WTC11 (cell line): ENCODE data around the gene SLC25A11. TPM values are rescaled to one million over a fixed set of nuclear protein-coding genes. Genes with fewer than 3 reads are reported as not detected.

ENCODE experiments used
- ATF2 ChIP-seq: sonication (generic); formaldehyde crosslinking; IDR thresholded peaks from 2 replicates; pipeline ENCODE4 v1.8.1; 2022; ENCODE audit warnings: low read depth, missing genetic modification reagents, borderline replicate concordance
- IRF2 ChIP-seq: sonication (generic); formaldehyde crosslinking; IDR thresholded peaks from 2 replicates; pipeline ENCODE4 v1.8.0; 2022; ENCODE audit warnings: low read depth, missing genetic modification reagents, borderline replicate concordance
- NR3C1 ChIP-seq: sonication (generic); formaldehyde crosslinking; conservative IDR thresholded peaks from 2 replicates; pipeline ENCODE4 v1.8.1; 2023; ENCODE audit warnings: low read depth, mild to moderate bottlenecking, missing genetic modification reagents
- SMAD4 ChIP-seq: sonication (generic); formaldehyde crosslinking; IDR thresholded peaks from 2 replicates; pipeline ENCODE4 v1.8.0; 2022; ENCODE audit warnings: mild to moderate bottlenecking, missing genetic modification reagents
- ZNF425 ChIP-seq: fragments of 250-450 bp; sonication (Bioruptor Pico); conservative IDR thresholded peaks from 2 replicates; pipeline ENCODE4 v1.9.0; 2021; ENCODE audit warnings: mild to moderate bottlenecking
- microRNA-seq: library from miRNA; unstranded; fragments of <30 nt; microRNA quantifications from one replicate; pipeline ENCODE4 v1.2.0, GENCODE V29; 2022; ENCODE audit warnings: borderline number of aligned reads
- total RNA-seq: library from RNA; stranded (reverse); gene quantifications from 3 replicates; pipeline ENCODE4 v1.2.3, GENCODE V29; 2021

SLC25A11 gene
- total RNA-seq, 1 experiment from 2014 or later = 73.7 TPM

GRCh38 chr17:4887581-4887980 is 52.3 kb downstream of the SLC25A11 start (continued):
- TF ChIP-seq NR3C1 (CRISPR knock-in tag) (no peak), ZNF425 (CRISPR knock-in tag) (no peak), IRF2 (CRISPR knock-in tag) (no peak), SMAD4 (no peak), ATF2 (CRISPR knock-in tag) (no peak)

Small RNA genes within 50 kb of the gene (microRNA-seq; reads per million reads assigned to microRNA genes)
- gene MIR6864 = not detected
- not detected for gene MIR6865

Other genes with a start within 250 kb of the SLC25A11 start
- gene PELP1, start 235.9 kb downstream of the SLC25A11 start, total RNA-seq = 177 to 218 TPM (median 178 TPM) in 3 replicates
- 79.7 to 87.8 TPM (median 81.0 TPM) in 3 replicates for gene ARRB2, start 229.4 kb downstream of the SLC25A11 start, total RNA-seq
- 18.6 to 21.3 TPM (median 21.2 TPM) in 3 replicates for gene MED11, start 208.6 kb downstream of the SLC25A11 start, total RNA-seq
- 0.39 to 0.71 TPM (median 0.63 TPM) in 3 replicates for gene ZMYND15, start 200.2 kb downstream of the SLC25A11 start, total RNA-seq
- 3.2 to 3.8 TPM (median 3.5 TPM) in 3 replicates for gene CXCL16, start 200.1 kb downstream of the SLC25A11 start, total RNA-seq
- gene TM4SF5, start 168.2 kb downstream of the SLC25A11 start, total RNA-seq = not detected in 3 replicates
- 1.2 to 2.1 TPM (median 1.7 TPM) in 3 replicates for gene VMO1, start 153.7 kb downstream of the SLC25A11 start, total RNA-seq
- 0.41 to 0.44 TPM in 2 of 3 replicates, not detected in the other for gene GLTPD2, start 151.1 kb downstream of the SLC25A11 start, total RNA-seq
- gene PSMB6, start 143.9 kb downstream of the SLC25A11 start, total RNA-seq = 294 to 305 TPM (median 296 TPM) in 3 replicates
- 51.3 to 64.9 TPM (median 52.1 TPM) in 3 replicates for gene PLD2, start 132.9 kb downstream of the SLC25A11 start, total RNA-seq
- 92.1 to 105 TPM (median 96.2 TPM) in 3 replicates for gene MINK1, start 106.7 kb downstream of the SLC25A11 start, total RNA-seq
- 8.2 to 8.7 TPM (median 8.7 TPM) in 3 replicates for gene C17orf107, start 40.5 kb downstream of the SLC25A11 start, total RNA-seq
- 0.64 to 0.78 TPM (median 0.70 TPM) in 3 replicates for gene CHRNE, start 36.9 kb downstream of the SLC25A11 start, total RNA-seq
- gene GP1BA, start 7.8 kb downstream of the SLC25A11 start, total RNA-seq = not detected in 3 replicates
- 121 to 143 TPM (median 122 TPM) in 3 replicates for gene RNF167, start 222 bp upstream of the SLC25A11 start, total RNA-seq
- 1,289 to 1,315 TPM (median 1,307 TPM) in 3 replicates for gene PFN1, start 8.5 kb upstream of the SLC25A11 start, total RNA-seq
- gene ENO3, start 11.1 kb upstream of the SLC25A11 start, total RNA-seq = 30.9 to 40.3 TPM (median 37.7 TPM) in 3 replicates
- gene SPAG7, start 27.8 kb upstream of the SLC25A11 start, total RNA-seq = 97.3 to 103 TPM (median 101 TPM) in 3 replicates
- 9.2 to 14.2 TPM (median 12.3 TPM) in 3 replicates for gene CAMTA2, start 47.6 kb upstream of the SLC25A11 start, total RNA-seq
- 0.61 to 1.1 TPM (median 1.1 TPM) in 3 replicates for gene INCA1, start 57.5 kb upstream of the SLC25A11 start, total RNA-seq
- 112 to 130 TPM (median 115 TPM) in 3 replicates for gene KIF1C, start 57.9 kb upstream of the SLC25A11 start, total RNA-seq
- gene SLC52A1, start 95.4 kb upstream of the SLC25A11 start, total RNA-seq = 0.78 to 1.1 TPM (median 0.99 TPM) in 3 replicates
- 0.39 to 0.71 TPM (median 0.66 TPM) in 3 replicates for gene ZFP3, start 138.4 kb upstream of the SLC25A11 start, total RNA-seq
- 19.2 to 23.1 TPM (median 21.7 TPM) in 3 replicates for gene ZNF232, start 171.8 kb upstream of the SLC25A11 start, total RNA-seq
- gene USP6, start 176.0 kb upstream of the SLC25A11 start, total RNA-seq = 0.20 to 0.25 TPM (median 0.23 TPM) in 3 replicates